Mesenchymal stem cell (in vitro differentiated cells and primary cell): ENCODE results near the gene FNBP1.
"Not testable (repeated sequence)": the region's sequence is repeated elsewhere in the genome, so short reads cannot be mapped to it uniquely, and the experiment has no call there.

Source experiments
- DNase-seq: peaks from one replicate; pipeline ENCODE4 v3.0.0-alpha.2; 2013
- H2AFZ ChIP-seq: one replicate; pipeline ENCODE4 v1.6.1; 2013; ENCODE audit warnings: low read depth, mild to moderate bottlenecking, control low read depth, inconsistent platforms, low read length, moderate library complexity
- H2AK5ac ChIP-seq: 2 replicates; pipeline ENCODE4 v1.6.1; 2013; ENCODE audit warnings: low read length, moderate library complexity, mild to moderate bottlenecking, inconsistent platforms; ENCODE audit not compliant: severe bottlenecking
- H2BK120ac ChIP-seq: one replicate; pipeline ENCODE4 v1.6.1; 2013; ENCODE audit warnings: low read depth, mild to moderate bottlenecking, inconsistent platforms, low read length, moderate library complexity
- H2BK12ac ChIP-seq, 2 experiments: one replicate each; pipeline ENCODE4 v1.6.1; 2013; ENCODE audit warnings: inconsistent platforms in 2 of 2, low read length in 2 of 2, mild to moderate bottlenecking in 2 of 2, moderate library complexity in 2 of 2, control low read depth in 1 of 2
- H2BK15ac ChIP-seq: one replicate; pipeline ENCODE4 v1.6.1; 2013; ENCODE audit warnings: mild to moderate bottlenecking, low read depth, inconsistent platforms; ENCODE audit not compliant: poor library complexity, severe bottlenecking
- H2BK5ac ChIP-seq: 2 replicates; pipeline ENCODE4 v1.6.1; 2013; ENCODE audit warnings: low read depth, mild to moderate bottlenecking, low read length, control low read depth, inconsistent platforms; ENCODE audit not compliant: poor library complexity, severe bottlenecking
- H3K14ac ChIP-seq, 2 experiments: one replicate each; pipeline ENCODE4 v1.6.1; 2013; ENCODE audit warnings: inconsistent platforms in 2 of 2, low read length in 2 of 2, control low read depth in 1 of 2, mild to moderate bottlenecking in 1 of 2, moderate library complexity in 1 of 2
- H3K18ac ChIP-seq, 2 experiments: one replicate each; pipeline ENCODE4 v1.6.1; 2013; ENCODE audit warnings: inconsistent platforms in 2 of 2, low read length in 2 of 2, control low read depth in 1 of 2, low read depth in 1 of 2, mild to moderate bottlenecking in 1 of 2
- H3K23ac ChIP-seq, 2 experiments: one replicate each; pipeline ENCODE4 v1.6.1; 2013; ENCODE audit warnings: inconsistent platforms in 2 of 2, low read length in 2 of 2, mild to moderate bottlenecking in 2 of 2, moderate library complexity in 2 of 2, control low read depth in 1 of 2
- H3K27ac ChIP-seq: 2 replicates; pipeline ENCODE4 v1.5.1; 2013; ENCODE audit warnings: mild to moderate bottlenecking, moderate library complexity, low read length, control low read depth, inconsistent platforms; ENCODE audit not compliant: poor library complexity, severe bottlenecking
- H3K27me3 ChIP-seq, 2 experiments: 2 replicates each; pipeline versions ENCODE4 v1.6.1 to v1.7.0; 2013; ENCODE audit warnings: low read length in 2 of 2, mild to moderate bottlenecking in 2 of 2, moderate library complexity in 2 of 2, control low read depth in 1 of 2, inconsistent platforms in 1 of 2; ENCODE audit not compliant: control insufficient read depth in 1 of 2, insufficient read depth in 1 of 2
- H3K36me3 ChIP-seq, 2 experiments: 2 replicates each; pipeline versions ENCODE4 v1.6.1 to v1.7.0; 2013; ENCODE audit warnings: low read length in 2 of 2, control low read depth in 1 of 2, inconsistent platforms in 1 of 2, low read depth in 1 of 2, mild to moderate bottlenecking in 1 of 2; ENCODE audit not compliant: insufficient read depth in 2 of 2, control insufficient read depth in 1 of 2
- H3K4ac ChIP-seq, 2 experiments: one replicate each; pipeline ENCODE4 v1.6.1; 2013; ENCODE audit warnings: inconsistent platforms in 2 of 2, low read length in 2 of 2, mild to moderate bottlenecking in 2 of 2, moderate library complexity in 2 of 2, control low read depth in 1 of 2, low read depth in 1 of 2
- H3K4me1 ChIP-seq: 2 replicates; pipeline ENCODE4 v1.6.1; 2013; ENCODE audit warnings: low read depth, low read length, control low read depth; ENCODE audit not compliant: control insufficient read depth, insufficient read depth
- H3K4me2 ChIP-seq: 2 replicates; pipeline ENCODE4 v1.6.1; 2013; ENCODE audit warnings: low read length, mild to moderate bottlenecking, inconsistent platforms; ENCODE audit not compliant: poor library complexity, severe bottlenecking
- H3K4me3 ChIP-seq, 2 experiments: 2 replicates each; pipeline versions ENCODE4 v1.5.1 to v1.7.0; 2013; ENCODE audit warnings: low read length in 2 of 2, mild to moderate bottlenecking in 2 of 2, control low read depth in 1 of 2, low read depth in 1 of 2; ENCODE audit not compliant: insufficient read depth in 1 of 2
- H3K79me1 ChIP-seq: replicated peaks from 2 replicates; pipeline ENCODE4 v1.6.1; 2013; ENCODE audit warnings: mild to moderate bottlenecking, control low read depth, low read length, inconsistent platforms; ENCODE audit not compliant: poor library complexity, severe bottlenecking
- H3K9ac ChIP-seq: 2 replicates; pipeline ENCODE4 v1.7.0; 2013; ENCODE audit warnings: mild to moderate bottlenecking, low read length, moderate library complexity
- H3K9me3 ChIP-seq: 2 replicates; pipeline ENCODE4 v1.7.0; 2013; ENCODE audit warnings: mild to moderate bottlenecking, low read length; ENCODE audit not compliant: control insufficient read depth
- H4K8ac ChIP-seq: one replicate; pipeline ENCODE4 v1.6.1; 2013; ENCODE audit warnings: inconsistent platforms, mild to moderate bottlenecking, low read length, moderate library complexity
- H4K91ac ChIP-seq: one replicate; pipeline ENCODE4 v1.6.1; 2013; ENCODE audit warnings: mild to moderate bottlenecking, low read length, inconsistent platforms
- WGBS: methylation state at CpG from one replicate; pipeline ENCODE4 v1.1.7; 2013; ENCODE audit warnings: mixed read lengths; 5-methylcytosine and 5-hydroxymethylcytosine counted together

Gene FNBP1

DNA sequence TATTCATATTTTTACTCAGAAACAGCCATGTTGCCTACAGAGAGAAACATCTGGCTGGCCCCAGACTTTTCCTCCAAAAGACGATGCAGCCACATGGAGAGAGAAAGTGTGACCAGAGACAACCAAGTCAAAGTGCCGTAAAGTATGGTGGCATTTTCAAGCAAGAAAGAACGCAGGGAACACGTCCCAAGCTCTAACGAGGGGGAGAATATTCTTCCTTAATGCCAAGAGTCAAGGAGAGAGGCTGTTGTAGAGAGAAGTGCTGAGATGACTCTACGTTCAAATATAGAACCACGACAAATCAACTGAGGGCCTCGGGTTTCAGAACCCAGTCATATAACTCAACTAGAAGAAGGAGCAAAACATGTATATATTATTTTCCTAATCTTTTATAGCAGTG is 55.9 kb downstream of the FNBP1 start:
- no peak overlapping the region for H3K9ac ChIP-seq
- no peaks in the 10 kb centered on the region for H3K36me3 ChIP-seq
- peaks cover 7% of the 10 kb centered on the region for H3K4me1 ChIP-seq
- no peak overlapping the region for H3K27ac ChIP-seq
- H3K4me3 ChIP-seq = no peak overlapping the region
- H3K4ac ChIP-seq = no peak overlapping the region
- no peak overlapping the region for H2BK120ac ChIP-seq
- no peak overlapping the region for H2AFZ ChIP-seq
- peaks cover 4% of the 10 kb centered on the region for H3K79me1 ChIP-seq
- no peak for DNase-seq
- H3K23ac ChIP-seq = no peak overlapping the region
- H3K18ac ChIP-seq = no peak overlapping the region
- H3K27me3 ChIP-seq = no peaks in the 10 kb centered on the region
- H2BK15ac ChIP-seq = no peak overlapping the region
- H4K91ac ChIP-seq = no peak overlapping the region
- H2BK5ac ChIP-seq = no peak overlapping the region
- no peaks in the 10 kb centered on the region for H3K9me3 ChIP-seq
- H2BK12ac ChIP-seq = no peak overlapping the region
- H2AK5ac ChIP-seq = no peak overlapping the region
- H3K4me2 ChIP-seq = no peak overlapping the region
- H3K14ac ChIP-seq = no peak overlapping the region
- WGBS = 78% methylated on average over 5 of the region's 8 CpGs
- H4K8ac ChIP-seq = no peak overlapping the region

DNA sequence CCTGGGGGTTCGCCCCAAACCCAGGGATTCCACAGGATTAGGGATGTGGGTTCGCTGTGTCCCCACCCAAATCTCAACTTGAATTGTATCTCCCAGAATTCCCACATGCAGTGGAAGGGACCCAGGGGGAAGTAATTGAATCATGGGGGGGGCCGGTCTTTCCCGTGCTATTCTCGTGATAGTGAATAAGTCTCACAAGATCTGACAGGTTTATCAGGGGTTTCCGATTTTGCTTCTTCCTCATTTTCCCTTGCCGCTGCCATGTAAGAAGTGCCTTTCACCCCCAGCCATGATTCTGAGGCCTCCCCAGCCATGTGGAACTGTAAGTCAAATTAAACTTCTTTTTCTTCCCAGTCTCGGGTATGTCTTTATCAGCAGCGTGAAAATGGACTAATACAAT is 58.4 kb downstream of the FNBP1 start:
- not testable (repeated sequence) for H4K91ac ChIP-seq, H4K8ac ChIP-seq, H2AFZ ChIP-seq, H3K23ac ChIP-seq, H2BK15ac ChIP-seq, H3K4me2 ChIP-seq, H3K9me3 ChIP-seq, H3K36me3 ChIP-seq, H3K4me3 ChIP-seq, H3K18ac ChIP-seq, H2BK12ac ChIP-seq, H3K79me1 ChIP-seq, H3K4ac ChIP-seq, H2BK5ac ChIP-seq, DNase-seq, H3K14ac ChIP-seq, H3K4me1 ChIP-seq, H3K27ac ChIP-seq, H3K9ac ChIP-seq, H2AK5ac ChIP-seq, H3K27me3 ChIP-seq, H2BK120ac ChIP-seq
- 86% methylated on average over 8 of the region's 9 CpGs for WGBS

DNA sequence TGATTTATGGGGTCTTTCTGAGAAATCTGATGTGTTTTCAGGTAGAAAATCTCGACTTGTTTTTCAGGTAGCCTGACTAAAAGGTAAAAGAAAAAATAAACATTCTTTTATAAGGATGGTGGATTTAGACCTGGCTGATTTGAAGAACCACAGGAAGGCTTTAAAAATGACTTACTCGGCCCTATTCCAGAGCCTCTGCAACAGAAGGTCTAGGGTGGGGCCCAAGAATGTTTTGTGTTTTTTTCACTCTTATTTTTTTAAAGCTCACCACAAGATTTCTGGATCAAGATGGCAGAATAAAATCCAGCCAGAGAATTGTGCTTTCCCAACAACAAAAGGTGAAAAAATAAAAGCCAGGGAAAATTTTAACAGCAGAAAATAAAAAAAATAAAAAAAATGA is 59.1 kb downstream of the FNBP1 start:
- Histone ChIP-seq H3K14ac (no peak overlapping the region), H3K4me1 (peaks cover 2% of the 10 kb centered on the region), H4K8ac (no peak overlapping the region), H3K9ac (peak overlapping the region; percentile 41), H2BK5ac (no peak overlapping the region), H3K4me3 (no peak overlapping the region), H3K9me3 (no peaks in the 10 kb centered on the region), H3K4ac (no peak overlapping the region), H3K79me1 (peaks cover 2% of the 10 kb centered on the region), H3K23ac (no peak overlapping the region), H3K36me3 (peaks cover 0 to 3% of the 10 kb centered on the region in 2 experiments), H4K91ac (no peak overlapping the region), H2AFZ (no peak overlapping the region), H3K18ac (no peak overlapping the region), H3K4me2 (no peak overlapping the region), H2BK12ac (no peak overlapping the region), H2AK5ac (no peak overlapping the region), H3K27me3 (no peaks in the 10 kb centered on the region), H2BK120ac (no peak overlapping the region), H3K27ac (no peak overlapping the region), H2BK15ac (no peak overlapping the region)
- no peak for DNase-seq
- WGBS = 85% methylated on average over 2 of the region's 2 CpGs

DNA sequence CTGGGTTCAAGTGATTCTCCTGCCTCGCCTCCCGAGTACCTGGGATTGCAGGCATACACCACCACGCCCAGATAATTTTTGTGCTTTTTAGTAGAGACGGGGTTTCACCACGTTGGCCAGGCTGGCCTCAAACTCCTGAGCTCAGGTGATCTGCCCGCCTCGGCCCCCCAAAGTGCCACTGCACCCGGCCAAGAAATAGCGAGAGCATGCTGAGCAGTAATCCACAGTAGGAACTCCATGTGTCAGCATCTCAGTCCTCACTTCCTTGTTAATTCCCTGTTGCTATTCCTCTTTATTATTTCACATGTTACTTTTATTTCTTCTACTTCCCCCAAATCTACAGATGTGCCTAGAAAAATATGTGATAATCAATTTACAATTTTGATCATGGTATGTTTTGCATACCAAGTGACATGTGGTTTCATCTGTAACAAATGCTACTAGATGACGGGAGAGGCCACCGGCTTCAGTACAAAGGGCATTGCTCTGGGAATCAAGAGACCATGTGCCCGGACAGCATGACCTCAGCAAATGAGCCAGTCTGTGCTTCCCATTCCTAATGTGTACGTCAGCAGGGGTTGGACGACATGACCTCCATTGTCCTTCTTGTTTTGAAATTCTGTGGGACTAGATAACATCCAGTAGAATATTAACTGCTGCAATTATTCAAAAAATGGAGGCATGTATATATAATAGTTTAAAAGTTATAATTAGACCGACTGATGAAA is 61.6 kb downstream of the FNBP1 start:
- Histone ChIP-seq H2AFZ (no peak overlapping the region), H4K91ac (no peak overlapping the region), H2BK120ac (no peak overlapping the region), H3K27me3 (no peaks in the 10 kb centered on the region), H3K79me1 (no peaks in the 10 kb centered on the region), H3K9me3 (no peaks in the 10 kb centered on the region), H3K4ac (no peak overlapping the region), H3K4me1 (peaks cover 2% of the 10 kb centered on the region), H3K4me3 (no peak overlapping the region), H4K8ac (no peak overlapping the region), H3K36me3 (peaks cover 0 to 26% of the 10 kb centered on the region in 2 experiments), H2AK5ac (no peak overlapping the region), H3K23ac (no peak overlapping the region), H2BK5ac (no peak overlapping the region), H3K14ac (no peak overlapping the region), H3K27ac (no peak overlapping the region), H2BK15ac (no peak overlapping the region), H3K18ac (no peak overlapping the region), H3K9ac (no peak overlapping the region), H3K4me2 (no peak overlapping the region), H2BK12ac (no peak overlapping the region)
- DNase-seq = peak; percentile 32
- 96% methylated on average over 12 of the region's 15 CpGs for WGBS
